ENCODE measurements around the gene CD24. TPM values are rescaled to one million over a fixed set of nuclear protein-coding genes. Genes with fewer than 3 reads are reported as not detected.

CD24 gene
- total RNA-seq, 2 experiments from 2014 or later = 0.23 TPM; not detected in 1

Other genes with a start within 250 kb of the CD24 start
- gene MTRES1, start 53.5 kb upstream of the CD24 start, total RNA-seq = 10 to 100 TPM; 16.2 to 18.2 TPM
- gene BEND3, start 140.8 kb upstream of the CD24 start, total RNA-seq = 1 to 10 TPM; 3.3 to 4.7 TPM

Data from activated CD8-positive, alpha-beta memory T cell treated with anti-CD3 and anti-CD28 coated beads, Interleukin-2, amount 10 ng/mL, durations not matched to agents 7 days and 5 days (primary cell).